Kidney (tissue), 14 donors: ENCODE measurements around the gene NSUN4. TPM values are rescaled to one million over a fixed set of nuclear protein-coding genes. Genes with fewer than 3 reads are reported as not detected.

Experiments used
- DNase-seq, 5 donors: peaks; one replicate each; pipeline ENCODE4 v3.0.0-alpha.2; 2013 to 2020
- FAIRE-seq: peaks from 2 replicates; lab custom pipeline; 2012; peaks lifted over from hg19 to GRCh38; lab: Jason Lieb, UNC
- H3K27ac ChIP-seq, 2 donors: one replicate each; pipeline ENCODE4 v1.7.0; 2013; ENCODE audit warnings: low read depth in 2 of 2, low read length in 2 of 2, inconsistent platforms in 1 of 2
- H3K27me3 ChIP-seq: one replicate; pipeline ENCODE4 v1.7.1; 2013; ENCODE audit warnings: low read length, inconsistent platforms; ENCODE audit not compliant: control insufficient read depth, insufficient read depth
- H3K36me3 ChIP-seq, 3 donors: one replicate each; pipeline versions ENCODE4 v1.7.0 to v1.7.1; 2013; ENCODE audit warnings: low read length in 3 of 3, control low read depth in 1 of 3, inconsistent platforms in 1 of 3; ENCODE audit not compliant: insufficient read depth in 3 of 3, control insufficient read depth in 2 of 3
- H3K4me1 ChIP-seq, 3 donors: one replicate each; pipeline versions ENCODE4 v1.7.0 to v1.7.1; 2013; ENCODE audit warnings: low read length in 3 of 3, inconsistent platforms in 1 of 3, low read depth in 1 of 3; ENCODE audit not compliant: control insufficient read depth in 2 of 3, insufficient read depth in 2 of 3
- H3K4me3 ChIP-seq, 3 donors: one replicate each; pipeline versions ENCODE4 v1.7.0 to v1.8.1; 2013; ENCODE audit warnings: low read length in 3 of 3, control low read depth in 1 of 3, inconsistent platforms in 1 of 3
- H3K9ac ChIP-seq, 3 donors: one replicate each; pipeline versions ENCODE4 v1.7.0 to v1.7.1; 2013; ENCODE audit warnings: low read length in 3 of 3, control low read depth in 1 of 3, inconsistent platforms in 1 of 3
- H3K9me3 ChIP-seq, 3 donors: one replicate each; pipeline versions ENCODE4 v1.7.0 to v1.7.1; 2013; ENCODE audit warnings: low read length in 3 of 3, control low read depth in 1 of 3, inconsistent platforms in 1 of 3; ENCODE audit not compliant: control insufficient read depth in 2 of 3, insufficient read depth in 1 of 3
- intact Hi-C: fragments of 100-400 bp; cut with DNase I; formaldehyde crosslinking; loops from one replicate; pipeline ENCODE4 v1.11.1; 2022
- polyA plus RNA-seq: library from polyadenylated mRNA; stranded (reverse); fragments of 350-450 nt; fragmentation: Illumina TruSeq; extraction: RNeasy Lipid Tissue Mini Kit (QIAGEN cat#74804); gene quantifications from one replicate; pipeline ENCODE4 v1.2.3, GENCODE V29; 2014; ENCODE audit warnings: low read depth, low replicate concordance; ENCODE audit not compliant: insufficient read depth
- total RNA-seq: library from RNA; stranded (reverse); fragmentation: NEBNext Ultra II Directional; extraction: Animal tissue kit (Norgen Biotek cat#: 25700); gene quantifications from one replicate; pipeline ENCODE4 v1.2.1, GENCODE V29; 2021
- TF ChIP-seq, protein P1 (sequence below): IDR thresholded peaks from 3 replicates; pipeline ENCODE4 v1.5.1; 2012; ENCODE audit warnings: mild to moderate bottlenecking, moderate library complexity, borderline replicate concordance; ENCODE audit not compliant: insufficient read depth; ENCODE audit errors: extremely low read depth
- donor health status: control.
- donor health status: control.
- donor health status: control.
- donor health status: control.
- donor health status: control.
- donor health status: DM: yes; HTN: yes; CAD: no.
- donor health status: Normal renal cell carcinoma (clear cell type).

Gene NSUN4
- total and polyA plus RNA-seq, 2 donors from 2014 or later: 12.4 to 32.2 TPM

DNA sequence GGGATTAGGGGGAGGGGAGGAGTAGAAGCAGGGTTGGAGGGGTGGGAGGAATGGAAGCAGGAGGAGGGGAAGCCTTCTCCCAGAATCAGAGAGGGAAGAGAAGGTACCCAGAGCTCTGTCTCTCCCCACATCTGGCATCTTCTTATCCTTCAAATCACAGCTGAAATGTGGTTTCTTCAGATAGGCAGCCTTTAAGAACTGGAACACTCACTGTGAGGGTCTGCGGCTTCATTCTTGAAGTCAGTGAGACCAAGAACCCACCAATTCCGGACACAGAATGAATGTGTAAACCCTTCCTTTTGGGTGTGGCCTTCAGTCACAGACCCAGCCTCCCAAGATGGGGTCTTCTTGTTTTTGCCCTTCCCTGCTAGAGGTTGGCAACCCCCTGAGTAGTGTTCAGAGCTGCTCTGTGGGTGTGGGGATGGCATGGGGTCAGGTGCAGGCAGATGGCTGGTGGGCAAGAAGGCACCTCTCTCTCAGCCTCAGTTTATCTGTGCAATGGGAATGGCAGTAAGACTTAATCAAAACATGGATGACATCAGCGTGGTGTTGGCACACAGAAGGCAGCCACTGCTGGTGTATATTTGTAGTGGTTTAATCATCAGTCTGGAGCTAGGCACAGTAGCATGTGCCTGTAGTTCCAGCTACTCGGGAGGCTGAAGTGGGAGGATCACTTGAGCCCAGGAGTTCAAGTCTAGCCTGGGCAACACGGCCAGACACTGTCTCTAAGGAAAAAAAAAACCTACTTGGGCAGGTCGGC lies 60.7 kb downstream of the NSUN4 start:
- intact Hi-C loops: no loop called here
- Histone ChIP-seq H3K9ac (no peak overlapping the region), H3K4me3 (no peak overlapping the region), H3K27me3 (no peaks in the 10 kb centered on the region), H3K36me3 (peaks cover 0 to 3% (median 0%) of the 10 kb centered on the region in 3 donors), H3K4me1 (peaks cover 0 to 8% (median 0%) of the 10 kb centered on the region in 3 donors), H3K9me3 (no peaks in the 10 kb centered on the region), H3K27ac (no peak overlapping the region)
- DNase-seq (no peak), FAIRE-seq (no peak)
- TF ChIP-seq, protein P1, sequence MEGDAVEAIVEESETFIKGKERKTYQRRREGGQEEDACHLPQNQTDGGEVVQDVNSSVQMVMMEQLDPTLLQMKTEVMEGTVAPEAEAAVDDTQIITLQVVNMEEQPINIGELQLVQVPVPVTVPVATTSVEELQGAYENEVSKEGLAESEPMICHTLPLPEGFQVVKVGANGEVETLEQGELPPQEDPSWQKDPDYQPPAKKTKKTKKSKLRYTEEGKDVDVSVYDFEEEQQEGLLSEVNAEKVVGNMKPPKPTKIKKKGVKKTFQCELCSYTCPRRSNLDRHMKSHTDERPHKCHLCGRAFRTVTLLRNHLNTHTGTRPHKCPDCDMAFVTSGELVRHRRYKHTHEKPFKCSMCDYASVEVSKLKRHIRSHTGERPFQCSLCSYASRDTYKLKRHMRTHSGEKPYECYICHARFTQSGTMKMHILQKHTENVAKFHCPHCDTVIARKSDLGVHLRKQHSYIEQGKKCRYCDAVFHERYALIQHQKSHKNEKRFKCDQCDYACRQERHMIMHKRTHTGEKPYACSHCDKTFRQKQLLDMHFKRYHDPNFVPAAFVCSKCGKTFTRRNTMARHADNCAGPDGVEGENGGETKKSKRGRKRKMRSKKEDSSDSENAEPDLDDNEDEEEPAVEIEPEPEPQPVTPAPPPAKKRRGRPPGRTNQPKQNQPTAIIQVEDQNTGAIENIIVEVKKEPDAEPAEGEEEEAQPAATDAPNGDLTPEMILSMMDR: no peak

DNA sequence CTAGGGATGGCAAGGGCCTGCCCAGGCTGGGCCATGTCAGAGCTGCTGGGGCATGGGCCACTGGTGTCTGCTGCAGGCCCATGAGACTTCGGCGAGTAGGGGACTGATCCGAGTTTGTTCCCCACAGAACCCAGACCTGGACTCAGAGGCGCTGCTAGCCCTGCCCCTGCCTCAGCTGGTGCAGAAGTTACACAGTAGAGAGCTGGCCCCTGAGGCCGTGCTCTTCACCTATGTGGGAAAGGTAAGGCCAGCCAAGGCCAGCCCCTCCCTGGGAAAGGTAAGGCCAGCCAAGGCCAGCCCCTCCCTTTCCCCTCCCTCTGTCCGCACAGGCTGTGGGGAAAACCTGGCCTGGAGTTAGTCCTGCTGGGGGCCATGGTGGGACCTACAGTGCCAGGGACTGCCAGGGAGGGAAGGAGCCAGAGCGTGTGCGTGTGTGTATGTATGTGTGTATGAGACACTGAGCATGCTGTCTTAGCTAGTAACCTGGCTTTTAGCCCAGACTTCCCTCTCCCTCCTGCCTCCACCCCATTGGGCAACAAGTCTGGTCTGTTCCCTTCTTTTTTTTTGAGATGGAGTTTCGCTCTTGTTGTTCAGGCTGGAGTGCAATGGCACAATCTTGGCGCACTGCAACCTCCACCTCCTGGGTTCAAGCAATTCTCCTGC lies 61.5 kb downstream of the NSUN4 start:
- peaks cover 0 to 8% (median 0%) of the 10 kb centered on the region in 3 donors for H3K4me1 ChIP-seq
- intact Hi-C loops: no loop called here
- H3K9me3 ChIP-seq: no peaks in the 10 kb centered on the region
- no peak overlapping the region for H3K9ac ChIP-seq
- H3K4me3 ChIP-seq: no peak overlapping the region
- DNase-seq (peak in 4 of 5 donors; percentile 24 to 92 (median 50)), FAIRE-seq (no peak)
- TF ChIP-seq, protein P1: peak; percentile 16
- no peaks in the 10 kb centered on the region for H3K27me3 ChIP-seq
- H3K27ac ChIP-seq: no peak overlapping the region
- peaks cover 0 to 3% (median 3%) of the 10 kb centered on the region in 3 donors for H3K36me3 ChIP-seq

GRCh38 chr1:46403916-46404315 lies 63.3 kb downstream of the NSUN4 start:
- H3K27ac ChIP-seq: no peak overlapping the region
- H3K4me3 ChIP-seq: no peak overlapping the region
- H3K36me3 ChIP-seq: peaks cover 0 to 21% (median 9%) of the 10 kb centered on the region in 3 donors
- no peaks in the 10 kb centered on the region for H3K9me3 ChIP-seq
- no peaks in the 10 kb centered on the region for H3K27me3 ChIP-seq
- peaks cover 0 to 8% (median 0%) of the 10 kb centered on the region in 3 donors for H3K4me1 ChIP-seq
- FAIRE-seq: no peak
- intact Hi-C loops: no loop called here
- TF ChIP-seq, protein P1: no peak
- no peak overlapping the region for H3K9ac ChIP-seq
- no peak for DNase-seq
